HG02885 (cell line): Measurements from ENCODE around the gene HDAC9.

Experiments used
- ATAC-seq: cut with Tn5 transposase; IDR thresholded peaks from one replicate; pipeline ENCODE4 v1.9.1; 2021; ENCODE audit warnings: mild to moderate bottlenecking; ENCODE audit not compliant: unreplicated experiment, poor library complexity

Gene HDAC9

DNA sequence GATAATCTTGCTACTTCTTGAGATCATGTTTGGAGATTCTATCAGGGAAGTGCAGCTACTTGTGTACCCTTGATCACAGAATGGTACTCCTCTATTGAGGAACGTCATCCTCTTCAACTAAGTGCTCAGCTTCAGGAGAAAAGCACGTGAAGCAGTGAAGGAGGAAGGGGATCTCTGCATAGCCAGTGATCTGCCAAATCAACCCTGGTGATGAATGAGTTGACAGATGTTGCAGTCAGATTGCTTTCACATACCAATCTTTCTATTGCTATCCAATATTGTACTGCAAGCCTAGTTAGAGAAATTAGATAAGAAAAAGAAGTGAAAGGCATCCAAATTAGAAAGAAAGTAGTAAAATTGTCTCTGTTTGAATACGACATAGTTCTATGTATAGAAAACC, 312.5 kb downstream of the HDAC9 start:
- ATAC-seq = no peak

DNA sequence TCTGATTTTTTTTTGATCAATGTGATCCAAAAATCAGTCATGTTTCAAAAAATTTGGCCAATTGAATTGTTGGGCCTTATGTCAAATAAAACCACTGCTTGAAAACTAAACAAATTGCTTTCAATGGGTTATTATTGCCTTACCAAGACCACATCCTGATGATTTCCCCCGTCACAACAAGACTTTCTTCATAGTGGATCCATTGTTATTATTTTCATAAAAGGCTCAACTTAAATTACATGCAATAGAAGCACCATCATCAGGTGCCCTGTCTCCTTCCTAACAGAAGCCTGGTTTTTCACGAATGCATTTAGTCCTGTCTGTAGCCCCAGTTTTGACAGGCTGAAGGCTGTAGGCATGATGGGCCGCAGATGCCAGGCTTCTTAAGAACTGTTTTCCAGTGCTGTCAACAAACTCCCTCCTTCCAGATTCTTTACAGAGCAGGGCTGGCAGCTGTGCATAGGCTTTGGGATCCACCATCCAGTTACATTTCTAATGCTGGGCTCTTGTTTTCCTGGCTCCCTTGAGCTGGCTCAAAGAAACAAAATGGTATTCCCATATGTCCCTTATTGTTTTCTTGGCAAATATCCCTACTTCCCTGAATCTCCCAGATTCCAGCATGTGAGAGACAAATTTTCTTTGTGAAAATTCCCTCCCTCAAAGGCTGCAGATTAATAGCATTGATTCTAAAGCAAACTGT, 319.9 kb downstream of the HDAC9 start:
- no peak for ATAC-seq

DNA sequence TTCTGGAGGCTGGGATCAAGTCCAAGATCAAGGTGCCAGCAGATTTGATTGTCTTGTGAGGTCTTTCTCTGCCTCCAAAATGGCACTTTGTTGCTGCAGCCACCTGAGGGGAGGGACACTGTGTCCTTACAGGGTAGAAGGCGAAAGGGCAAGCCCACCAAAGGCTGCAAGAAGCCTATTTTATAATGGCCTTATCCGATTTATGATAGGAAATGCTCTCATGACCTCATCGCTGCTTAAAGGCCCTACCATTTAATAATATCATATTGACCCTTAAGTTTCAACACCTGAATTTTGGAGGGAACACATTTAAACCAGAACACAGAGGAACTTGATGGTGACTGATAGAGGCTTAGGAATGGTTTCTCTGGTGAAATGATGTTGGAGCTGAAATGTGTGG, 325.4 kb downstream of the HDAC9 start:
- no peak for ATAC-seq

DNA sequence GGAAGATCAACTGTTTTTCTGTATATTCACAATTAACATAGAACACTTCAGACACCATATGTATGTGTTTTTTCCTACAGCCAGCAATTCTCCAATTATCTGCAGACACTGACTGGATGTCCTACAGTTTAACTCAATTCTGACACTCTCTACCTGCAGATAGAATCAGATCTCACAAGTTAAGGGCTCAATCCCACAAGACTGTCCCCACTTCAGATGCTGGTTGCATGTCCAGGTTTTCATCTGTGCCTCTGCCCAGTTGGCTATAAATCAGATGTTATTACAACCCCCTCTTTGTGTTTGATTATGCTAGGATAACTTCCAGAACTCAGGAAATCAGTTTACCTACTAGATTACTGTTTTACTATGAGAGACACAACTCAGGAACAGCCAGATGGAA, 326.0 kb downstream of the HDAC9 start:
- no peak for ATAC-seq

DNA sequence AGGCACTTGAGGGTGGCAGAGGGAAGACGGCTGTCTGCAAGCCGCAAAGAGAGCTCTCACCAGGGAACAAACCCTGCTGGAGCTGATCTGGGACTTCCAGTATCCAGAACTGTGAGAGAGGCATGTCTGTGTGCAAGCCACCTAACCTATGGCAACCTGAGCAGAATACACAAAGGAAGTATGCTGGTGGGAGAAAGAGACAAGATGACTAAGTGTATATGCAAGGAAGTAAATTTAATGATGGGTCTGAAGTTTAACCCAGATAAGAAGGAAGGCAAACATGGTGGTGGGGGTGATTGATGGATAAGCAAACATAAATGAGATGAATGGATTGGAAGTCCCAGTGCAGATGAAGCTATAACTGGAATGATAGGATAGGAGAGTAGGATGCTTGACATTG, 328.6 kb downstream of the HDAC9 start:
- no peak for ATAC-seq

DNA sequence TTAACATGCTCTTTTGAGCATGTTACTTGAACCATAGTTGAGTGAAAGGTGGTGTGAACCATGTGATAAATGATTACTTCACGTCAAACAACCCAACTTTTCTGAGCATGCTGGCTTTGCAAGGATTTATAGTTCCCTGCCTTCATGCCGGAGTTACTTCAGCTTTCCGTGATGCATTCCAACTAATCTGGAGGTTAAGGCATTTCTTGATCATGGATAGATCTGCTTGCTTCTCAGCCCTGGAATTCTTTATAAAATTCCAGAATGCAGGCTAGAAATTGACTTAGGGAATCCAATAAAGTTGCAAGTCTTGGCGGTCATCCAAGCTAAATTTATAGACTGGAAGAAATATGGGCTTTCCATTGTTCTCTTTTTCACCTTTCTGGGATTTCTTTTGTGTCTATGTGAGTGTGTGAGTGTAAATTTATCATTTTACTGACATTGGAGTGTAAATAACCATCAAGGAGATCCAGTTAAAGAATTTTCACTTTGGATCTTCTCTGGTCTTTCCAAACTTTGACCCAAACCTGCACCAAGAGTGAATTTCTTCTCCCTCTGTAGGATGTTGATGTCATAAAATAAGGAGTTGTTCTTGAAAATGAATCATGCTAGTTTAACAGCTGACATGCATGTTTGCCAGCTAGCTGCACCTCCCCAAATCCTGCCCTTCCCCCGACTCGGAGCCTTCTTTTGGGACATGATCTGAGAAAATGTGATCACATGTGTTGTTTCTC, 332.9 kb downstream of the HDAC9 start:
- no peak for ATAC-seq

DNA sequence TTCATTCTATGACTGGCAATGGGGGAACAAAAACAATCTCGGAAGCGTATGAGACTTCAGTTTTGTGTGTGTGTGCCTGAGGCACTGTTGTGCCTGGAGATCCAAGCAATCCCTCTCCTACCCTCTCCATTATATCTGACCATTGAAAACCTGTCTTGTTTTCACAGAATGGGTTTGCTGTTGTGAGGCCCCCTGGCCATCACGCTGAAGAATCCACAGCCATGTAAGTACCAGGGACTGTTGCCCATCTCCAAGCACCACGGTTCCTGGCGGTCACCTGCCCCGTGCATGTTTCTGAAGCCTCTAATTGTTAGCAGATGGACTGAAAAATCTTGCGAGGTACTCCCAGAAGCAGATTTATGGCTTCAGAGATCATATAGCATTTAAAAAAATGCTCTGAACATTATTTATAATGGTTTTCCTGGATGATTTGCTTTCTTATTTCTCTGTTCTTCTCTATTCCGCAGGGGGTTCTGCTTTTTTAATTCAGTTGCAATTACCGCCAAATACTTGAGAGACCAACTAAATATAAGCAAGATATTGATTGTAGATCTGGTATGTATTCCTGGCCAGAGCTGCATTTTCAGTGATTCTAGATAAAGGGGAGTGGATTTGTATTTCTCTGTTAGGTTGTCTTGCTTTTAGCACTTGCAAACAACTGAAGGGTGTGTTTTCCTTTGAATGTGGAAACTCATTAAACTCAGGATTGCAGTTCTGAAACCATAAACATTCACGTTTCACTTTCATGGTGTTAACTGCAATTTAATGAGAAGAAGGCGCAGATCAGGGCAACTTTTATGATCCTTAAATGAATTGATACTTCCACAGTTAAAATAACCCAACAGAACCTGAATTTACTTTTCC, 333.7 kb downstream of the HDAC9 start:
- ATAC-seq = no peak

DNA sequence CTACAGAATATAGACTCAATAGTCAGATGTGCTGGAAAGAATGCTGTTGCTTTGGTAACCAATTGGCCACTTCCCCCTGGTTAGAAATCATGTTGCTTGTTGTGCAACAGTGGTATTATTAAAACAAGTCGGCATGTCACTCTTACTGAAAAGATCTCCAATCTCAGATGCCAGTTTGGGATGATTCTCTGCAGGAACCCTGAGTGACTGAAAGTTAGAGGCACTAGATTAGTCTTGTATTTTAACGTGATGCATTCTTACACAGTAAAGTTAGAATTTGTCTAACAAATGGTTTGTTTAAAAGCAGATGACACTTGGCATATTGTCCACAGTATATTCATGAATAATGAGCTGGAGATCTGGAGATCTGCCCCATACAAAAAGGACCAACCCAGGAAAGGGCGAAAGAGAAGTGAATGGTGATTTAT, 334.3 kb downstream of the HDAC9 start:
- no peak for ATAC-seq

DNA sequence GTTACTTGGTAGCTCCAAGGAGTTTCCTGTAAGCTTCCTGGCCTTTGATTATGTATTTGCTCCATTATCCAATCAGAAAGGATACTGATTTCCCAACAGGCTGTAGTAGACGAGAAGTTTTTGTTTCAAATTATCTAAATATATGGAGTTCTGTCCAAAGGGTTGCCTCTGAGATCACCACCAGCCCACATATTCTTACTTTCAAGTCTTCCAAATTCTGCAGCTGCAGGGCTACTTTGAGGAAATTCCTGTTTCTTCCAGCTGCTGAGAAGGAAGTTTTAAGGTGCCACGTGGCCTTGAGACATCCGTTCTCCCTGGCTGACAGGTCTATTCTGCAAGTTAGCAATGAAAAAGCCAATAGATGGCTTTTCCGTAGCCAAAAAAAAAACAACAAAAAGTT, 335.9 kb downstream of the HDAC9 start:
- ATAC-seq = no peak

DNA sequence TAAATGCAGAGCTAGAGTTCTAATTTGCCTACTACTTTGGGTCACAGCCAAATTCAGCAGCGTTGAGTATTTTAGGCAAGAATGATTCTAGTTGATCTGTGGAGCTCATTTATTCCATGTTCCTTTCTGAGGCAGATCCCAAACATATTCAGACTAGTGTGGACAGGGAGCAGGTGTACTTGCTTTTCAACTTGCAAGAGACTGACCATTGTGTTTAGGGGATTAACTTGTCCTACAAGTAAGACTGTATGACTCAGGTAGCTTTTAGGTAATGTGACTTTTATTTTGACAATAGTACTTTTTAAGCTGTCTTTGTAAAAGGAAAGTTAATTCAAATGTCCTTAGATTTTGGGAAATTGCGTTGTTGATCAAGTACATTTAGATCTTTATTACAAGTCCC, 336.4 kb downstream of the HDAC9 start:
- no peak for ATAC-seq

DNA sequence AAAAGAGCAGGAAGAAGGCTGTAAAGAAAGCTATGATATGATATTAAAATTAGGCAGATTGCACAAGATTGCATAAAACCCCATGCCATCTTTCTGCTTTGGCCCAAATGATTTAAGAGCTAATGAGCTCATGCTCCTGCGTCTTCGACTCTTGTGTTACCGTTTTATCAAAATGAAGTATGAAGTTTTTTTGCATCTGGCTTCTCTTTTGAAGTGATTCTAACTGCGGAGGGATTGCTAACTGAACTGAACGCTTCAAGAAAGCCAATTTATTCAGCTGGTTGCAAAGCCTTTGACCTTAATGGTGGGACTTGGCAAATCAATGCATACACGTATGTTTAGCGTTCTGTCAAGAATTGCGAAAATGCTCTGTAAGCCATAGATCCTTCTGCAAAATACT, 339.0 kb downstream of the HDAC9 start:
- no peak for ATAC-seq

DNA sequence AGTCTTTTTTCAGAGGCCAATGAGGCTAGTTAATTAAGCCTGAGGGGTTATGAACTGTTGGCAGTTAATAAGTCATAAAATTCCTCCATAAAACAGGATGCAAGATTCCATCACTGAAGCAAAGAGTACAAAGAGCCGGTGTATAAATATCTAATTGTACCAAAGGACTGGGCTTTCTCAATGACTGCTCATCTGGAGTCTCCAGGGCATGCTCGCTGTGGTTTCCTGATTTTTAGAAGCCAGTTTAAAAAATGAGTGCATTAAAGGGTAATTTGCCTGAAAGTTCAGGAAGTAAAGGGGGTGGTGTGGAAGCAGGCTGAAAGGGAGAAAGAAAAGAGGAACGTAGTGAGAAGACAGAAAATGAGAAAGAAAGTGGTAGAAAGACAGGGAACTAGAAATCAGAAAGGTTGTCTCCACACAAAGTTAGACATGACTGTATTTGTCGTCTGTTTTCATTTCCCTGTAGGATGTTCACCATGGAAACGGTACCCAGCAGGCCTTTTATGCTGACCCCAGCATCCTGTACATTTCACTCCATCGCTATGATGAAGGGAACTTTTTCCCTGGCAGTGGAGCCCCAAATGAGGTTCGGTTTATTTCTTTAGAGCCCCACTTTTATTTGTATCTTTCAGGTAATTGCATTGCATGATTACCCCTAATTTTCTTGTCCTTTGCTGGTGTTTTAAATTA, 339.6 kb downstream of the HDAC9 start:
- no peak for ATAC-seq

DNA sequence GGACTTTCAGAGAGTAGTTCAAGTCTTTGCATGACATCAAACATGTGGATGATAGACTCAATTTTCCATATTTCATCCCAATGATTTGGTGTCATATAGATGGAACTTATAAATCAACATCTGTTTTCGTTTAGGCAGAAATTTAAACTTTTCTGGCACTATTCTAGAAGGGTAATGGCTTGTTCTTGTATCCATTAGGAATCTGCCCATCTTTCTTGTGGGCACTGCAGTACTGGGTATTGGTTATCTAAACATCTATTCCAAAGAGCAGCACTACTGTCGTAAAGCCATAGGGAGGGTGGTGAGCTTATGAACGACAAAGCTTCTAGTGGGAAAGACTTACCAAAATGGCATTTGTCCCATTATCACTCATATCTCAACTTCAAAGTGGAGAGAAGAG, 348.4 kb downstream of the HDAC9 start:
- no peak for ATAC-seq

DNA sequence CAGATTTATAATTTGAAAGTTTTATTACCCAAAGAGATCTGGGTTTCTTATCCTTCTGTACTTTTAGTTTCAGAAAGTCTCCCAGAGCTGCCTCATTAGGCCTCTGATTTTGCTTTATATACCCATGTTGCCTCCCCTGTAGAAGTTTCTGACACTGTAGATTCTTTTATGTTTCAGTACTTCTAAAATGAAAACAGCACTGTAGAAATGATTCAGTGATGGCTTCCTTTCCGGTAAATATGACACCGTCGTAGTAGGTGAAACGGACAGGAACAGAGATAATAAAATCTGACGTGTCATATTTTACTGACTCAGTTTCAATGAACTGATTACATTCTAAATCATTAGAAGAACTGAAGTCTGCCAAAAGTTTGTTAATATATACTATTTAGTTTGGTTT, 349.2 kb downstream of the HDAC9 start:
- no peak for ATAC-seq

DNA sequence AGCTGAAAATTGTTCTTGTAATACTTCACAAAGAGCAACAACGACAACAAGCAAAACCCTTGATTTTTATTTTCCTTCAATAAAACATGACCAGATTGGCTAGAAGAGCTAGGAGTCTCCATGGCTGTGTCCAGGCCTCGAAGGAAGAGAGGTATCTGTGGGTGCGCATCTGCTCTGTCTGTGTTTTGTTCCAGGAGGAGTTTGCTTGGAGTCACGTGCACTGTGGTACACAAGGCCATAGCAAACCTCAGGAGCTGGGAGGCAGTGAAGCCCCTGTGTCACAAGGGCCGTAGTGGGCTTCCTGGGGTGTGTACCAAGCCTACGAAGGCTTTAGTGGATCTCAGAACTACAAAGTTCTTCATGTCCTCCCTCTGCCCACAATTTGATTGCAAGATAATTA, 350.2 kb downstream of the HDAC9 start:
- ATAC-seq = no peak

DNA sequence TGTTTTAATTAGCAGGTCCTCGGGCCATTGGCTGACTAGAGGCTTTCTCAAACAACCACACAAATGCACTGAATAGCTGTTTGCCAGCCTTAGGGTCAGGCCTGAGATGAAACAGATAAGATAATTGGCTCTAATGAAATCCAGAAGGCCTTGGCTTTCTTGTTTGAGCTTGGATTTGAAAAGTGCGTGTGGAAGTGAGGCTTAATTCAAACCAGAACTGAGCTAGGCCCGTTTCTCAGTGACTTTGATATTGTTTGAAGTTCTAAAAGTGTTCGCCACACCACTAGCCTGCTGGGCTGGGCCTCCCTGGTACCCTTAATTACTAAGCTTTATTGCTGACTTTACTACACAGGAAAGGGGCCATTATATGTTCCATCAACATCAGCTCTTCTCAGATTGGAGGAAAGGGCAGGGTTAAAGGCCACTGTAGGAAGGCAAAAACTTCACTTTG, 351.2 kb downstream of the HDAC9 start:
- ATAC-seq = no peak

DNA sequence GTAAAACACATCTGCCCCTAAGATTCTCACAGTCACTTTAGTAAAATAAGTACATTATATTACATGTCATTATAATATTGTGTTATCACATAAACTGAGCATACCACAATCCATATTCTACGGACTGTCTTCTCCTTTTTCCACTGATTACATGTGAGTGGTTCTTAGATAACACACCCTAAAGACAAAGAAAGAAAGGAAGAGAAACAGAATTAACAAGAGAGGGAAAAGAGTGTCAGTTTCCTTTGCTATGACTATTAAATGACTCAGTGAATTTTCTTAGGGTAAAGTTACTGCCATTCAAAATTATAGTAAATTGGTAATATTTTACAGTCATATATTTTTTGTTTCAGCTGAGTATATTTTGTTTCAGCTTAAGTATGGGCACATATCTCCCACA, 353.6 kb downstream of the HDAC9 start:
- no peak for ATAC-seq

DNA sequence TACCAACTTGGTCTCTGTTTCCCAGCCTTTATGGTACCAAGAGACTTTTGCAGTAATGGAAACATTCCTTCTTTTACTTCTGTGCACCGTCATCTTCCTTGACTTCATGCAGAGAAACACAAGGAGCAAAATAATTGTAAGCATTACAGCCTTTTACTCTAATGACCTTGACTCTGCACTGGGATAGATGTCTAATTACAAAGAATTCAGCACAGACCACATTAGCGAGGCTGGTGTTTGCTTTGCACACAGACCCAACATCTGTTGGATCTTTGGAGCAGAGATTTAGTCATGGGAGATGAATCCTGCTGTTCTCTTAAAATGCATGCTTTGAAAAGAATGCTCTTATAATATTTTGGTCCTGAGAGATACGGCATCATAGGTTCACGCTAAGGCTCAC, 360.2 kb downstream of the HDAC9 start:
- no peak for ATAC-seq

DNA sequence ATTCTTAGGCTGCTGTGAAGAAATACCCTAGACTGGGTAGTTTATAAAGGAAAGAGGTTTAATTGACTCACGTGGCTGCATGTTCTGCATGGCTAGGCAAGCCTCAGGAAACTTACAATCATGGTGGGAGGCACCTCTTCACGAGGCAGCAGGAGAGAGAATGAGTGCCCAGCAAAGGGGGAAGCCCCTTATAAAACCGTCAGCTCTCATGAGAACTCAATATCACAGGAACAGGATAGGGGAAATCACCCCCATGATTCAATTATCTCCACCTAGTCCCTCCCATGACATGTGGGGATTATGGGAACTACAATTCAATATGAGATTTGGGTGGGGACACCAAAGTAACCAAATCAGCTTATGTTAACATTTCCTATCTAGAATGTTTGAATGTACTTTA, 362.7 kb downstream of the HDAC9 start:
- no peak for ATAC-seq

DNA sequence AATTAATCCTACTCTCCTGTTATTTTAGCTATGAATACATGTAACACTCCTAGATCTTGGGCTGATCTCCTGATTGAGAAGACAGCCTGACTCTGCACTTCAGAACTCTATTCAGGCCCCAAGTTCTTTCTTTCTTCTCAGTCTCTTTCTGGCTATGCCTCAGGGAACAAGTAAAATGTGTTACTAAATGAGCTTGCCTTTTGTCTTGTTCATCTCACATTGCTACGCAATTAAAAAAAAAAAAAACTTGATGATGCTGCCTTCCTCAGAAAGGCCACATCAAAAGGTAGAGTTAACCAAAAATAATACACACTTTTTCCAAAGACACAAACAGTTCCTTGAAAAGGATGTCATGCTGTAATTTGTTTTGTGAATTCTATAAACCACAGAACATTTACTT, 363.8 kb downstream of the HDAC9 start:
- ATAC-seq = no peak

DNA sequence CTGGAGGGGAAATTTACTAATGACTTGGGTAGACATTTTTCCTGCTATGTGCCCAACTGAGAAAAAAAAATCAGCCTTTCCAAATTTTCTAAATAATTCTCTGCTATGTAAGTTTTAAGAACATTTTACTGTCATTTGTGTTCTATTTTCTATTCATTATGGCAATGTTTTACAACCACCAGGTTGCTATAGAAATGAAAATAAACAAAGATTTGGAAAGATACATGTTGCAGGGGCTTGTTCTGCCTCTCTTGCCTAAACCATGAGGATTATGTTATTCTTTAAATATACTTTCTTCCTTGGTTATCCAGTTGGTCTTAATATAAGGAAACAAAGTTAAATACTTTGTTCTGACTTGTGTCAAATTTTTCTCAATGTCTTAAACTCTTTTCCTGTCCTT, 364.7 kb downstream of the HDAC9 start:
- ATAC-seq = no peak
